HepG2 (cell line): ENCODE measurements around the gene ANKRD53. TPM values are rescaled to one million over a fixed set of nuclear protein-coding genes. Genes with fewer than 3 reads are reported as not detected.

Source experiments
- HNRNPLL ChIP-seq: fragments of 200-400 bp; formaldehyde crosslinking; IDR thresholded peaks from 2 replicates; pipeline ENCODE4 v1.6.1; 2017; ENCODE audit warnings: mild to moderate bottlenecking, low read depth, low read length; ENCODE audit not compliant: poor library complexity, severe bottlenecking
- NFIB ChIP-seq: sonication (generic); formaldehyde crosslinking; IDR thresholded peaks from 2 replicates; pipeline ENCODE4 v1.9.0; 2021; ENCODE audit warnings: missing genetic modification reagents, mild to moderate bottlenecking, borderline replicate concordance
- NFRKB ChIP-seq: fragments of 450-650 bp; IDR thresholded peaks from 2 replicates; pipeline ENCODE4 v1.6.1; 2017
- RAD51 ChIP-seq: fragments of 450-650 bp; IDR thresholded peaks from 2 replicates; pipeline ENCODE4 v1.6.1; 2016; ENCODE audit warnings: borderline replicate concordance
- ZNF550 ChIP-seq: sonication (generic); formaldehyde crosslinking; IDR thresholded peaks from 2 replicates; pipeline ENCODE4 v1.4.0; 2020; ENCODE audit warnings: mild to moderate bottlenecking, missing genetic modification reagents, borderline replicate concordance
- ZNF570 ChIP-seq: sonication (generic); formaldehyde crosslinking; IDR thresholded peaks from 2 replicates; pipeline ENCODE4 v1.4.0; 2020; ENCODE audit warnings: mild to moderate bottlenecking, missing genetic modification reagents, borderline replicate concordance
- polyA plus RNA-seq, 8 experiments: library from polyadenylated mRNA; depleted of rRNA in 3 of 8; stranded (reverse) in 7 of 8; unstranded in 1 of 8; fragments of >200 nt; fragmentation: Illumina TruSeq in 4 of 8; extraction: Trizol in 4 of 8; gene quantifications; 2 replicates each; pipeline versions ENCODE4 v1.2.1 to v1.2.3, GENCODE V29; 2011 to 2016; ENCODE audit warnings: low read depth in 4 of 8, missing spikeins in 1 of 8, mixed read lengths in 1 of 8; ENCODE audit not compliant: insufficient read depth in 1 of 8
- total RNA-seq, 5 experiments: library from RNA; depleted of rRNA; stranded (reverse); fragments of >200 nt; fragmentation: Illumina TruSeq; extraction: Trizol; gene quantifications; 2 replicates each; pipeline ENCODE4 v1.2.3, GENCODE V29; 2016; ENCODE audit warnings: low read depth in 1 of 5
- TF ChIP-seq, protein P1 (sequence below): IDR thresholded peaks from 2 replicates; pipeline ENCODE4 v1.4.0; 2020; ENCODE audit warnings: mild to moderate bottlenecking, missing genetic modification reagents
- TF ChIP-seq, protein P2 (sequence below): sonication (generic); formaldehyde crosslinking; IDR thresholded peaks from 2 replicates; pipeline ENCODE4 v1.8.0; 2022; ENCODE audit warnings: missing genetic modification reagents, mild to moderate bottlenecking, inconsistent platforms, borderline replicate concordance
- TF ChIP-seq, protein P3 (sequence below): IDR thresholded peaks from 2 replicates; pipeline ENCODE4 v1.6.1; 2016; ENCODE audit warnings: low read depth

ANKRD53 gene
- total and polyA plus RNA-seq, 2 of the 13 experiments (the other 11 are each of a cell fraction or from before 2014, with no cell fraction given), result 0.15 TPM; not detected in 1

DNA sequence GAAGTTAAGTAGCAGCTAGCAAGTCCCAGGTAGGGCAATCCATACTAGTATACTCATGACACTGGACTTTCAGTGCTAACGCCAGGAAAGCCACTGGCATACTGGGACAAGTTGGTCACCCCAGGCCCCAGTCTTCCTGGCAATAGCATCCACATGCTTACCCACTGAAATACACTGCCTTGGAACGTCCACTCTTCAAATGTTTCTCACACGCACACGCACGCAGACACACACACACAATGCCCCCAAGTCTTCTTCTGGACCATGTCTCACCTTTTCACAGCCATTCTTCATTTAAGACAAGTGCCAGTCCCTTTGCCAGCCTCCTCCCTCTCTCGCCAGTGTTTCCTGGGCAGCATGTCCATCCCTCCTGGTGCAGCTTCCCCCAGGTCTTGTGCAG is 25.0 kb downstream of the ANKRD53 start (continued):
- TF ChIP-seq, protein P1, sequence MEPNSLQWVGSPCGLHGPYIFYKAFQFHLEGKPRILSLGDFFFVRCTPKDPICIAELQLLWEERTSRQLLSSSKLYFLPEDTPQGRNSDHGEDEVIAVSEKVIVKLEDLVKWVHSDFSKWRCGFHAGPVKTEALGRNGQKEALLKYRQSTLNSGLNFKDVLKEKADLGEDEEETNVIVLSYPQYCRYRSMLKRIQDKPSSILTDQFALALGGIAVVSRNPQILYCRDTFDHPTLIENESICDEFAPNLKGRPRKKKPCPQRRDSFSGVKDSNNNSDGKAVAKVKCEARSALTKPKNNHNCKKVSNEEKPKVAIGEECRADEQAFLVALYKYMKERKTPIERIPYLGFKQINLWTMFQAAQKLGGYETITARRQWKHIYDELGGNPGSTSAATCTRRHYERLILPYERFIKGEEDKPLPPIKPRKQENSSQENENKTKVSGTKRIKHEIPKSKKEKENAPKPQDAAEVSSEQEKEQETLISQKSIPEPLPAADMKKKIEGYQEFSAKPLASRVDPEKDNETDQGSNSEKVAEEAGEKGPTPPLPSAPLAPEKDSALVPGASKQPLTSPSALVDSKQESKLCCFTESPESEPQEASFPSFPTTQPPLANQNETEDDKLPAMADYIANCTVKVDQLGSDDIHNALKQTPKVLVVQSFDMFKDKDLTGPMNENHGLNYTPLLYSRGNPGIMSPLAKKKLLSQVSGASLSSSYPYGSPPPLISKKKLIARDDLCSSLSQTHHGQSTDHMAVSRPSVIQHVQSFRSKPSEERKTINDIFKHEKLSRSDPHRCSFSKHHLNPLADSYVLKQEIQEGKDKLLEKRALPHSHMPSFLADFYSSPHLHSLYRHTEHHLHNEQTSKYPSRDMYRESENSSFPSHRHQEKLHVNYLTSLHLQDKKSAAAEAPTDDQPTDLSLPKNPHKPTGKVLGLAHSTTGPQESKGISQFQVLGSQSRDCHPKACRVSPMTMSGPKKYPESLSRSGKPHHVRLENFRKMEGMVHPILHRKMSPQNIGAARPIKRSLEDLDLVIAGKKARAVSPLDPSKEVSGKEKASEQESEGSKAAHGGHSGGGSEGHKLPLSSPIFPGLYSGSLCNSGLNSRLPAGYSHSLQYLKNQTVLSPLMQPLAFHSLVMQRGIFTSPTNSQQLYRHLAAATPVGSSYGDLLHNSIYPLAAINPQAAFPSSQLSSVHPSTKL (CRISPR knock-in tag), result no peak
- no peak for TF ChIP-seq NFIB (CRISPR knock-in tag)
- TF ChIP-seq, protein P2, sequence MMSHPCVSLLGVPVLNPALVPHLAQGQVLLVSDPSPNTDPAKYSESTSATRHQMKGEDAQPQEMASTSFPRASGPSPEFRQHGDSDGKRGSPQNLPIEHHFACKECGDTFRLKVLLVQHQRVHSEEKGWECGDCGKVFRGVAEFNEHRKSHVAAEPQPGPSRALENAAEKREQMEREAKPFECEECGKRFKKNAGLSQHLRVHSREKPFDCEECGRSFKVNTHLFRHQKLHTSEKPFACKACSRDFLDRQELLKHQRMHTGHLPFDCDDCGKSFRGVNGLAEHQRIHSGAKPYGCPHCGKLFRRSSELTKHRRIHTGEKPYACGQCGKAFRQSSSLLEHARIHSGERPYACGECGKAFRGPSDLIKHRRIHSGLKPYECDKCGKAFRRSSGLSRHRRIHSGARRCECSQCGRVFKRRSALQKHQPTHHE (CRISPR knock-in tag), result no peak
- TF ChIP-seq NFRKB, result no peak
- TF ChIP-seq RAD51, result no peak
- TF ChIP-seq HNRNPLL, result no peak
- no peak for TF ChIP-seq ZNF550 (CRISPR knock-in tag)
- TF ChIP-seq, protein P3, sequence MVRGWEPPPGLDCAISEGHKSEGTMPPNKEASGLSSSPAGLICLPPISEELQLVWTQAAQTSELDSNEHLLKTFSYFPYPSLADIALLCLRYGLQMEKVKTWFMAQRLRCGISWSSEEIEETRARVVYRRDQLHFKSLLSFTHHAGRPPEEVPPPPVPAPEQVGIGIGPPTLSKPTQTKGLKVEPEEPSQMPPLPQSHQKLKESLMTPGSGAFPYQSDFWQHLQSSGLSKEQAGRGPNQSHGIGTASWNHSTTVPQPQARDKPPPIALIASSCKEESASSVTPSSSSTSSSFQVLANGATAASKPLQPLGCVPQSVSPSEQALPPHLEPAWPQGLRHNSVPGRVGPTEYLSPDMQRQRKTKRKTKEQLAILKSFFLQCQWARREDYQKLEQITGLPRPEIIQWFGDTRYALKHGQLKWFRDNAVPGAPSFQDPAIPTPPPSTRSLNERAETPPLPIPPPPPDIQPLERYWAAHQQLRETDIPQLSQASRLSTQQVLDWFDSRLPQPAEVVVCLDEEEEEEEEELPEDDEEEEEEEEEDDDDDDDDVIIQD (CRISPR knock-in tag), result no peak
- TF ChIP-seq ZNF570 (CRISPR knock-in tag), result no peak
